Nephron (organoid): ENCODE results near the gene ELAVL2.

Source experiments
- H3K27ac Mint-ChIP-seq, 3 experiments: 2 replicates each; pipeline ENCODE4 v1.8.0; 2020; ENCODE audit warnings: mixed read lengths in 3 of 3, mild to moderate bottlenecking in 2 of 3, moderate library complexity in 1 of 3
- H3K27me3 Mint-ChIP-seq: 2 replicates; pipeline ENCODE4 v1.8.0; 2021; ENCODE audit warnings: low read depth, mild to moderate bottlenecking, moderate library complexity, mixed read lengths
- H3K36me3 Mint-ChIP-seq: 2 replicates; pipeline ENCODE4 v1.8.0; 2020; ENCODE audit warnings: low read depth, mixed read lengths
- H3K4me1 Mint-ChIP-seq: 2 replicates; pipeline ENCODE4 v1.8.0; 2020; ENCODE audit warnings: mixed read lengths
- H3K4me3 Mint-ChIP-seq, 3 experiments: 2 replicates each; pipeline ENCODE4 v1.8.0; 2020; ENCODE audit warnings: mild to moderate bottlenecking in 3 of 3, mixed read lengths in 3 of 3, moderate library complexity in 2 of 3
- H3K9me3 Mint-ChIP-seq: 2 replicates; pipeline ENCODE4 v1.8.0; 2020; ENCODE audit warnings: mixed read lengths
- TF ChIP-seq, protein P1 (sequence below), 3 experiments: fragments of 200-600 bp; sonication (generic); IDR thresholded peaks; one replicate each; pipeline ENCODE4 v1.5.0; 2021; ENCODE audit warnings: antibody characterized with exemption in 3 of 3; ENCODE audit not compliant: unreplicated experiment in 3 of 3

ELAVL2 gene

GRCh38 chr9:23754551-23754950 lies 71.5 kb downstream of the ELAVL2 start:
- peaks cover 6% of the 10 kb centered on the region for H3K36me3 Mint-ChIP-seq
- H3K4me1 Mint-ChIP-seq: no peaks in the 10 kb centered on the region

GRCh38 chr9:23752859-23753258 lies 73.2 kb downstream of the ELAVL2 start:
- H3K9me3 Mint-ChIP-seq: no peaks in the 10 kb centered on the region
- H3K27me3 Mint-ChIP-seq: no peaks in the 10 kb centered on the region
- TF ChIP-seq, protein P1, sequence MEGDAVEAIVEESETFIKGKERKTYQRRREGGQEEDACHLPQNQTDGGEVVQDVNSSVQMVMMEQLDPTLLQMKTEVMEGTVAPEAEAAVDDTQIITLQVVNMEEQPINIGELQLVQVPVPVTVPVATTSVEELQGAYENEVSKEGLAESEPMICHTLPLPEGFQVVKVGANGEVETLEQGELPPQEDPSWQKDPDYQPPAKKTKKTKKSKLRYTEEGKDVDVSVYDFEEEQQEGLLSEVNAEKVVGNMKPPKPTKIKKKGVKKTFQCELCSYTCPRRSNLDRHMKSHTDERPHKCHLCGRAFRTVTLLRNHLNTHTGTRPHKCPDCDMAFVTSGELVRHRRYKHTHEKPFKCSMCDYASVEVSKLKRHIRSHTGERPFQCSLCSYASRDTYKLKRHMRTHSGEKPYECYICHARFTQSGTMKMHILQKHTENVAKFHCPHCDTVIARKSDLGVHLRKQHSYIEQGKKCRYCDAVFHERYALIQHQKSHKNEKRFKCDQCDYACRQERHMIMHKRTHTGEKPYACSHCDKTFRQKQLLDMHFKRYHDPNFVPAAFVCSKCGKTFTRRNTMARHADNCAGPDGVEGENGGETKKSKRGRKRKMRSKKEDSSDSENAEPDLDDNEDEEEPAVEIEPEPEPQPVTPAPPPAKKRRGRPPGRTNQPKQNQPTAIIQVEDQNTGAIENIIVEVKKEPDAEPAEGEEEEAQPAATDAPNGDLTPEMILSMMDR (IDR thresholded peaks at IDR 0.05; ENCODE audit: unreplicated experiment in 3 of 3): no peak
- H3K27ac Mint-ChIP-seq: no peak overlapping the region
- peaks cover 9% of the 10 kb centered on the region for H3K36me3 Mint-ChIP-seq
- no peaks in the 10 kb centered on the region for H3K4me1 Mint-ChIP-seq
- no peak overlapping the region for H3K4me3 Mint-ChIP-seq

More at GRCh38 chr9:23754551-23754950, 71.5 kb downstream of the ELAVL2 start:
- no peaks in the 10 kb centered on the region for H3K9me3 Mint-ChIP-seq
- TF ChIP-seq, protein P1 (IDR thresholded peaks at IDR 0.05; ENCODE audit: unreplicated experiment in 3 of 3): no peak
- no peak overlapping the region for H3K27ac Mint-ChIP-seq
- H3K27me3 Mint-ChIP-seq: no peaks in the 10 kb centered on the region
- H3K4me3 Mint-ChIP-seq: no peak overlapping the region

GRCh38 chr9:23751633-23752032 lies 74.4 kb downstream of the ELAVL2 start:
- Mint-ChIP-seq H3K36me3 (peaks cover 9% of the 10 kb centered on the region), H3K9me3 (no peaks in the 10 kb centered on the region), H3K27me3 (no peaks in the 10 kb centered on the region), H3K4me1 (no peaks in the 10 kb centered on the region), H3K27ac (no peak overlapping the region), H3K4me3 (no peak overlapping the region)
- TF ChIP-seq, protein P1 (IDR thresholded peaks at IDR 0.05; ENCODE audit: unreplicated experiment in 3 of 3): no peak

DNA sequence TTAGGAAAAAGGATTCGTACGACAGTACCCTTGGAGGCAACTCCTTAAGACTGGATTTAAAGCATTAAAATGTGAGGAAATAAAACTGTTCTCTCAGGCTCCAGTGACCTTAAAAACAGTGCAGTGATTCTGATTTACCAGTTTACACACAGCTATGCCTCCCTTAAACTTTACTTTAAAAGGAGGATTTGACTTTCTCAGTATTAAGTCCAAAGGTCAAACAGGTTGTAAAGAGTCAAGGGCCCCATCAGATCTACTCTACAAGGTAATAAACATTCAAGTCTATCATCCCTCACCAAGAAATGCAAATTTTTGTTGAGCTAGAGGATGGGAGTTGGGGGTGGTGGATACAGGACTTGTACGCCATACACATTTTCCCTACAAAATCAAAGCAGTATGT lies 75.2 kb downstream of the ELAVL2 start:
- TF ChIP-seq, protein P1 (IDR thresholded peaks at IDR 0.05; ENCODE audit: unreplicated experiment in 3 of 3): no peak
- Mint-ChIP-seq H3K36me3 (peaks cover 9% of the 10 kb centered on the region), H3K4me3 (no peak overlapping the region), H3K9me3 (no peaks in the 10 kb centered on the region), H3K4me1 (no peaks in the 10 kb centered on the region), H3K27ac (no peak overlapping the region), H3K27me3 (no peaks in the 10 kb centered on the region)

DNA sequence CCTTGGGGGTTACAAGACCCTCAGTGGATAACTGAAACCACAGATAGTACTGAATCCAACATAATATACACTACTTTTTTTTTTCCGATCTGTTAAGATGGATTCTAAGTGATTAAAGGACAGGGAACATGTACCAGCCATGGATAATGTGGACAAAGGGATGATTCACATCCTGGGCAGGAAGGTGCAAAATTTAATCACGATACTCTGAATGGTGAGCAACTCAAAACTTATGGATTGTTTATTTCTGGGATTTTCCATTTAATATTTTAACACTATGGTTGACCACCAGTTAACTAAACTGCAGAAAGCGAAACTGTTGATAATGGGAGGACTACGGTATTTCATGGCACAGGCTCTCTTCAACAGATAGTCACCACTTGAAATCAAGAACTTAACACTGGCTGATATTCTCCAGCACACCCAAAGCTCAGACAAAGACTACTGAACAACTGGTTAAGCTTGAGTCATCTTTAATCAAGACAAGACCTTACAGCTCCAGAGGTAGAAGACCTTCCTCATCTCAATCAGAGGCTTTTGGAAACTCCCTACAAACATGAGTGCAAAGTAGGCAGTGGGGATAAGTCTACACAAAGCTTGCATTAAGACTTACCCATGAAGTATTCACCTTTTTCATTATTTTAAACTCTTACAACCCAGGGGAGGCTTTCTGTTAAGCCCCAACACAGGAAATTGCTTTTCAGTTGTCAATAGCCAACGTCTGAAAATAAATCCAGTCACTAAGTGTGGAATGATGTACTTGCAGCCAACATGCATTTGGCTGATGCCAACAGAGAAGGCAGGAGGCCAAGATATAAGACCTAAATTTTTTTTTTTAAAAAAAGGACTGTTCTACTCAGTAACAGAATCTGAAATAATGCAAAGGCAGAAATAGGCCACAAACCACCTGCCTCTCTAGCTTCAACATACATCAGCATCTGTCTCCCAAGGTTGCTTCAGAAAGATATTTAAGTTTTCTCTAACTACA lies 78.7 kb downstream of the ELAVL2 start:
- Mint-ChIP-seq H3K4me3 (no peak overlapping the region), H3K27me3 (no peaks in the 10 kb centered on the region), H3K9me3 (no peaks in the 10 kb centered on the region), H3K36me3 (peaks cover 4% of the 10 kb centered on the region), H3K27ac (no peak overlapping the region), H3K4me1 (no peaks in the 10 kb centered on the region)
- TF ChIP-seq, protein P1 (IDR thresholded peaks at IDR 0.05; ENCODE audit: unreplicated experiment in 3 of 3): no peak
